NCI-H524 (cell line): ENCODE results near the gene HLA-C.
"Not testable (repeated sequence)": the region's sequence is repeated elsewhere in the genome, so short reads cannot be mapped to it uniquely, and the experiment has no call there.

Experiments
- DNase-seq, 2 experiments: peaks; one replicate each; lab custom pipeline; 2025; lab: John Stamatoyannopoulos, UW

HLA-C gene

GRCh38 chr6:31270788-31271640, 878 bp downstream of the HLA-C start:
- no peak for DNase-seq

GRCh38 chr6:31268836-31269235, 3.1 kb downstream of the HLA-C start:
- DNase-seq = no peak

GRCh38 chr6:31268369-31268765, 3.5 kb downstream of the HLA-C start:
- DNase-seq = no peak

- no peak for DNase-seq
These were observed 4.1 kb downstream of the HLA-C start for GRCh38 chr6:31267651-31268368.

GRCh38 chr6:31266567-31267360, 5.1 kb downstream of the HLA-C start:
- DNase-seq = no peak

GRCh38 chr6:31265926-31266325, 6.0 kb downstream of the HLA-C start:
- no peak for DNase-seq

GRCh38 chr6:31263346-31263933, 8.5 kb downstream of the HLA-C start:
- DNase-seq = not testable (repeated sequence)

- not testable (repeated sequence) for DNase-seq
These were observed 11.9 kb downstream of the HLA-C start for GRCh38 chr6:31259995-31260394.

GRCh38 chr6:31252625-31253024, 19.3 kb downstream of the HLA-C start:
- no peak for DNase-seq

- no peak for DNase-seq
These were observed 20.6 kb downstream of the HLA-C start for GRCh38 chr6:31251261-31251660.

GRCh38 chr6:31249184-31249583, 22.7 kb downstream of the HLA-C start:
- DNase-seq = no peak

GRCh38 chr6:31247813-31248212, 24.1 kb downstream of the HLA-C start:
- DNase-seq = no peak

GRCh38 chr6:31246051-31246521, 25.8 kb downstream of the HLA-C start:
- DNase-seq = no peak

GRCh38 chr6:31243508-31243907, 28.4 kb downstream of the HLA-C start:
- no peak for DNase-seq

GRCh38 chr6:31239854-31240253, 32.0 kb downstream of the HLA-C start:
- DNase-seq = no peak

GRCh38 chr6:31234101-31234500, 37.8 kb downstream of the HLA-C start:
- not testable (repeated sequence) for DNase-seq

GRCh38 chr6:31228476-31228875, 43.4 kb downstream of the HLA-C start:
- no peak for DNase-seq

- no peak for DNase-seq
These were observed 44.7 kb downstream of the HLA-C start for GRCh38 chr6:31227143-31227542.

- no peak for DNase-seq
These were observed 46.2 kb downstream of the HLA-C start for GRCh38 chr6:31225735-31226134.

GRCh38 chr6:31222496-31222895, 49.4 kb downstream of the HLA-C start:
- DNase-seq = no peak
